Amygdala (tissue), 56 donors: ENCODE measurements around the gene DPP4.
A peak's percentile ranks its signal among the peaks of the same experiment; 100 is the strongest.
"Not testable (repeated sequence)": the region's sequence is repeated elsewhere in the genome, so short reads cannot be mapped to it uniquely, and the experiment has no call there.

Source experiments
- DNase-seq, 56 donors: peaks; one replicate each; lab custom pipeline; 2025; lab: John Stamatoyannopoulos, UW

Gene DPP4

DNA sequence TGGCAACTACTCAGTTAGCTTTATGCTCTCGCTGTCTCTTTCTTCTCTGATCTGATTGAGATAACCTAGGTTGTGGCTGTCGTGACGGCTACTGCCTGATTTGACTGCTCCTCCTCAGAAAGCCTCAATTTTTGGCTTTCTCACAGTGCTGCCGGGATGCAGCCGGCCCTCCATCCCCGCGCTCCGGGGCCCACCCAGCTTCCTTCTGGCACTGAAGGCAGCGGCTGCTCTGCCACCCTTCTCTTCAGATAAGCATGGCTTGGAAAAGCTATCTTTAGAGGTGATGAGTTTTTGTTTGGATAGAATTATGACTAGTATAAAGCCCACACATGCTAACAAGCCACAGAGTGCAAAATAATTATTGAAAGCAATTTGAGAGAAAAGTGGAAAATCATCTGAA lies 102.5 kb downstream of the DPP4 start:
- DNase-seq, result peak in 14 of 56 donors; percentile 2 to 43 (median 22)

DNA sequence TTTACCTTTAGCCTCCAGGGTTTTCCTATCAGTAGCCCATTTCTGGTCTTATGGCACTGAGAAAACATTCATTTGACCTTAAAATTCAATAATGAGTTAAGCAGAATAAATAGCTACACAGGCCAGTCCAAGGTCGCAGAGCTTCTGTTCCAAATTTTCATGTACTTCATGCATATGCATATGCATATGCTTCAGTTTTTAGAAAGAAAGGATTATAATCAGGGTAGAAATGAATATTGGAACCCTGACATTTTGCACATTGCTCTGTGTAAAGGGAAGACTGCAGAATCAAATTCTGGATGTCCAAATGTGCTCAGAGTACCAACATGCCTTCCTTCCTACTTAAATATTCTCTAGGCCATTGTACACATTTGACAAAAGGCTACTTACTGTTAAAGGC lies 104.9 kb downstream of the DPP4 start:
- no peak for DNase-seq

DNA sequence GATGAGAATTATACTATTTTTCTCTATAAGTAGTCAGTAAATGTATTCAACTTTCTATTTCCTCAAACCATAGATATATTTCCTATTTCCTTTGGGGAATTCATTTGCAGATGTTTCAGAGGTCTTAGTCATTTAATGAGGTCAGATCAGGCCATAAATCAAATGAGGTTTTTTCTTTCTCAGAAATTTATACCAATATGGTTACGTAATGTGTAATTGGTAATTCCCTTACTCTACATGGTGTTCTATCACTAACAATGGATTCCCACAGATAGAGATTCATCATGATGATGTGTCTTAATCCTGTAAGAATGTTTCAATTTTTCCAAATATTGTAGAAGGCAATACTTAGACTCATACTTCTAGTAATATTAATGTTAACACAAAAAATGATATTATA lies 108.0 kb downstream of the DPP4 start:
- no peak for DNase-seq

DNA sequence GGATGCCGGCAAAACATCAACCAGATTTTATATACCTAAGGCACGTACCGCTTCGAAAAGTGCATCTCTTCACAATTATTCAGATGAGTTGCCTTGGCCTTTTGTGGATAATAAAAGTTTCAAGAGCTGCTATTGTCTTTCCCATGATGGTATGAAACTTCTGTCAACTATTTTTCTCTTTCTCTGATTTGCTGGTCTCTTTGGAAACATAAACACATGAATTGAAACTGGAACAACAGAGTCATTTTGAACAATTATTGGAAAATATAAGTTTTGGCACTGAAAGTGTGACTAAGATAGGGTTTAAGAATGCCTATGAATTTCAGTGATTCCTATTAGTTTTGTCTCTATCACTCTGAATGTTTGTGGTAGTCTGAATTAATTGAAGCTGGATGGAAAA lies 109.9 kb downstream of the DPP4 start:
- DNase-seq, result no peak

DNA sequence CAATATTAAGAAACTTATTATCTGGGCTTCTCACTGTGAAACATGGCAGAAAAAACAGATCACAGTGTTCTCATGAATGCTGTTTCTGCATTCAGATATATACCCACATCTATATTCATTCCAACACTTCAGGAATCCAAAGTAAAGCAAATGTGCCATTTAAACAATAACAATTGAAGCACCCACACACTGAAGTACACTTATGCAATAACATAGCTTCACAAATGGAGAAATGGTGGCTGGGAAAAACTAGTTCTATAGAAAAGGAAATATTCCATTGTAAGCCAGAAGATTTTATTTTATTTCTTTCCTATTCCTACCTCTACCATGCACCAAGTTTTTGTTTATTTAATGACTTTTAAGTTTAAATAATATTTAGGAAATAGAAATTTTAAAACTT lies 111.9 kb downstream of the DPP4 start:
- DNase-seq, result no peak

DNA sequence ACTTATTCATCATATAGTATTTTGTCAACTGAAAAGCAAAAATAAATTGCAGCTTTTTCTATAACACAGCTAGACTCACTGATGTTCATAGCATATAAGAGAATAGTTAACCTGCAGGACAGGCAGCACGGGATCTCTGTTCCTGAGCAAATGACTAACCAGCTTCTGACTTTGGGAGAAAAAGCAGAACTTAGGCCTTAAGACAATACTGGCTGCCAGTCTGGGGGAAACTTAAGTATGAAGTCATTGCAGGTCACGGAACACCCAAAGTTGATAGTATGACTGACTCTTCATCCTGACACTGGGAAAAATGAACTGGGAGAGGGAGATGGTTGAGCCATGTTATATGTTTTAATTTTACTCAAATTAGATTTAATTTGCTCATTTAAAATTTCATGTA lies 113.0 kb downstream of the DPP4 start:
- DNase-seq, result no peak

DNA sequence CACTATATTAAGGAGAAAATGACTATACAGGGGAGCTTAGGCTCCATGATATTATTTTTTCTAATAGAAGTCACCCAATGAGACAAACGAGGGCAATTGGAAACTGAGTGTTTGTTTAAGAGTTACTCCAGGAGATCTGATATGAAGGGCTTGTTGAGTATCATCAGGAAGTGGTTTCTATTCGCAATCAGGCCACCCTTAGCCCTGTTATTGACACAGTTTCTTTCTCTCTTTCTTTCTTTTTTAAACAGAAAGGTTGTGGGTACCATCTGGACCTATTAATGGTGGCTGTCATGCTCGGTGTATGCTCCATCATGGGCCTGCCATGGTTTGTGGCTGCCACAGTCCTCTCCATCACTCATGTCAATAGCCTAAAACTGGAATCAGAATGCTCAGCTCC lies 117.3 kb downstream of the DPP4 start:
- no peak for DNase-seq

DNA sequence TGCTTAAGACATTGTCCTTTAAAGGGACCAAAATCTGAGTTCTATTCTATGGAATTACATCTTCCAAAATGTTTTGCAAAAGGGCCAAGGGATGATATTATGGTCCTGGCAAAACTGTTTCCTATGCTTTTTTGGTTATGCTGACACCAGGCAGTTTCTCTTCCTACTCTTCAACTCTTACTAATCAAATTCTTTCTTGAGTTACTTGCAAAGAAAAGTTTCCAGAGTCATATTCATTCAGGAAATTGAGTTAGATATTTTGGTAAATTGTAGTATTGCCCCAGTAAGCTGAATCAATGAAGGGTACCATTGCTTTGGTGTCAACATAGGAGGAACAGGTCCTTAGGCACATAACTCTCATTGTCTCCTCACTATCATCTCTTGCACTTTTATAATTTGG lies 118.8 kb downstream of the DPP4 start:
- DNase-seq, result no peak

DNA sequence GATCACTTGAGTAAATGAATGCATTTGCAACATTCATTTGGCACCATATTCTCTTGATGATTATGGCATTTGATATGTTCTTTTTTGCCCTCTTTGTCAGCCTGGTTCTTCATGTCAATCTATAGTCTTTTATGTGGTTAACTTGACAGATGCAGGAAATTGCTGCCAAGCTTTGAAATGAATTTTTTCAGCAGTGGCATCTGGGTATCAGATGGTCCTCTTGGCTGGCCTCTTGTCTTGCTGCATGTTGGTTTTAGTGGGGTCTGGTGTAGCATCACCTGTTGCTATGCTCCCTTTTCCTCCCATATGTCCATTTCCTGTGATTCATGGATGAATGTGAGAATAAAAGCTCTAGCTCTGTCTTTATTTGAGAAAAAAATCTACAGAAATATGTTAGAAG lies 119.9 kb downstream of the DPP4 start:
- DNase-seq, result no peak

DNA sequence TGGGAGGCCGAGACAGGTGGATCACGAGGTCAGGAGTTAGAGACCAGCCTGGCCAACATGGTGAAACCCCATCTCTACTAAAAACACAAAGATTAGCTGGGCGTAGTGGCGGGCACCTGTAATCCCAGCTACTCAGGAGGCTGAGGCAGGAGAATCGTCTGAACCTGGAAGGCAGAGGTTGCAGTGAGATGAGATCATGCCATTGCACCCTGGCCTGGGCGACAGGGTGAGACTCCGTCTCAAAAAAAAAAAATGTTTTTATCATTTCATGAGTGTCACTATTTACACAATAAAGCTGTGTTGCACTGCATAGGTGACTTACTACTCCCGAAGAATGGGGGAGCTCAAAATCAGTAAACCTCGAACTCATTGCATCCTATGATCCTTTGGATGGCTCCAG lies 120.6 kb downstream of the DPP4 start:
- not testable (repeated sequence) for DNase-seq

DNA sequence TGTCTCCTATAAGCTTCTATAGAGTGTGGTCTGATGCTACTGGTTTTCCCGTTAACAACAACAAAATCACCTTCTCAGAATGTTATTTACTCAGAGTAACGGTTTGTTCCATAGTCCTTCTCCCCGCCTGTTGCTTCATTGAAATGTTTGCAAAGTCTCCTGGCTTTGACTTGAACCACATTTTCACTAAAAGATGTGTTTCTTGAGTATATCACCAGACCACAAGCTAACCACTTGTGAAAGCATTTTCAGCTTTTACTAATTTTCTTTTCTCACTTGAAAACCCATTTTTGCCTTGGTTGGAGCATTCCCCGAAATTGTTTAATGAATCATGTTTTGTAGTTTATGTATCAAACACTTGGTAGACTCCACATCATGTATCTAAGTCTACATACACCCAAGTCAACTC lies 121.2 kb downstream of the DPP4 start:
- no peak for DNase-seq

DNA sequence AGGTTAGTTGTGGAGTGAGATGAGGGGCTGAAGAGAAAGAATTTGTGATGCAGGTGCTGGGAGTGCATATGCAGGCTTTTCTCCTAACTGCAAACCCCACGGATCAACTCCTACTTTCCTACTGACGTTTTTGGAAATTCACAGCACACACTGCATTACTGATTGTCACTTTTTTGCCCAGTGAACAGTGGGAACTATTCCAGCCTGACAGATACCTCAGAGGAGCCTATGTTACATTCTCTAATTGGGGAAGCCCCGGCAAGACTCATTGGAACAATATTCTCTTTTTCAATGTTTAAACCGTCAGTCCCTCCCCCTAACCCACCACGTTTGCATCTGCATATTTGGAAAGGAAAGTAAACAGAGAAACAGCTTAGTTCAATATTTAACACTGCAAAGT lies 126.2 kb downstream of the DPP4 start:
- no peak for DNase-seq

DNA sequence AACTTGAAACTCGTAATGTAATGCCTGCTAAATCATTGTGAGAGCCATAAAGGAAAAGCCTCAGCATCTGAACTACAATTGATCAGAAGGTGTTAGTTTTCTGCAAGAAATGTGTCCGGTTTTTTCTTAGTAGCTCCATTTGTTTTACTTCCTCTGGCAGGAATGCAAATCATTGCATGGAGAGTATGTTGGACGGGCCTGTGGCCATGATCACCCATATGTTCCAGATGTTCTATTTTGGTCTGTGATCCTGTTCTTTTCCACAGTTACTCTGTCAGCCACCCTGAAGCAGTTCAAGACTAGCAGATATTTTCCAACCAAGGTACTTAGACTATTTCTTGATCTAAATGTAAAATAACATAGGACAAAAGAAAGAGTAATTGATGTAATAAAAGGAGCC lies 126.6 kb downstream of the DPP4 start:
- DNase-seq, result no peak

DNA sequence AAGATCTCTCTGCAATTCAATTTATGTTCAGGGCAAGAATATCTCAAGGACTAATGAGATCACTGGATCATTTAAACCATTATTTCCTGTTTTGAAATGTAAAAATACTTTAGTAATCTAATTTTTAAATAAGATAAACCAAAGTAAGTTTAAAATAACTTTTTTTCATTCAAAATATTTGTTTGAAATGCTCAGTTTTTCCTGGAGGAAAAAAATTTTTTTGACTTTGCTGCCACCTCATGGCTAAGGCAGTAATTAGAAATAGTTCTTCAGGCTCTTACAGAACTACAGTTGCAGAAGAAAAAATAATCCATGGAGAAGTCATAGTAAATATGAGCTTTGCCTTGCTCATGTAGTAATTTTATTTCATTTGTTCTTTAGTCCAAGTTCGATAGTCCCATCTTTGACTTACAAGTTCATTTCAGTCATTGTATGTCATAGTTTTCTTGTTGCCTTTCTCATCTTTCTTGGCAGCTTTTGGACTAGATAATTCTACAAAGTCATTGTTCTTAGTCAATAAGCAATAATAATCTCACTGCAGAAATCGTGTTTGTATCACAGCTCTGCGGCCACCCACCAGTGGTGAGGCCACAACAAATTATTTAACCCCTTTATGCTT lies 127.4 kb downstream of the DPP4 start:
- no peak for DNase-seq

DNA sequence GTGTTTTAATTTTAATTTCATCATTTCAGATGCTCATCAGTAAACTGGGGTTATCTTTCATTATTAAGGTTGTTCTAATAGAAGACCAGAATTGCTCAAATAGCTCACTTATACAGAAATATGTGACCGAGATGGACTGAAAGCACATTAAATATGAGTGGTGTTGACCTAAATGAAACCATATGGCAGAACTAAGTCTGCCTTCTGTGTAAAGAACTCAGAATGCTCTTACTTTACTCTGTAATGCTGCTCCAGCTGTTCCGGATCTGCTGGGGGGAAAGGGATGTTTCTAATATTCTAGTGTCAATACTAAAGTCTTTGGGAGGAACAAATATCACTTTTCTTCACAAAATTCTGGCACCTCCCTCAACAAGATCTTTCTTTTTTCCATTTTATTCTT lies 131.0 kb downstream of the DPP4 start:
- no peak for DNase-seq
